NB4 (cell line): ENCODE results near the gene PPP1R1C.

Source experiments
- CTCF ChIP-seq: IDR thresholded peaks from one replicate; pipeline ENCODE4 v1.5.1; 2012; ENCODE audit warnings: low read depth, low read length
- MAX ChIP-seq: IDR thresholded peaks from 2 replicates; pipeline ENCODE4 v1.6.1; 2011; ENCODE audit warnings: low read depth, low read length
- MYC ChIP-seq: IDR thresholded peaks from 2 replicates; pipeline ENCODE4 v1.6.1; 2011; ENCODE audit warnings: low read depth, low read length
- POLR2A ChIP-seq: IDR thresholded peaks from 2 replicates; pipeline ENCODE4 v1.6.1; 2011; ENCODE audit warnings: mild to moderate bottlenecking; ENCODE audit not compliant: insufficient read length; ENCODE audit errors: extremely low read depth

- no peak for TF ChIP-seq POLR2A
- no peak for TF ChIP-seq CTCF
- TF ChIP-seq MYC = no peak
- TF ChIP-seq MAX = no peak
These were observed 12.4 kb upstream of the PPP1R1C start for GRCh38 chr2:181973171-181973783.
